B cell (primary cell): Measurements from ENCODE around the gene PBLD. TPM values are rescaled to one million over a fixed set of nuclear protein-coding genes. Genes with fewer than 3 reads are reported as not detected.

Source experiments
- ATAC-seq: fragments of 200-7000 bp; cut with Tn5 transposase; one replicate; pipeline ENCODE4 v1.10.0; 2021; ENCODE audit warnings: low read depth, mild to moderate bottlenecking, moderate number of reproducible peaks, moderate library complexity
- CTCF ChIA-PET: fragments of 350-600 bp; sonication (Branson Sonifier 250); formaldehyde crosslinking; loops from one replicate; lab custom pipeline; 2021; ENCODE audit warnings: antibody characterized with exemption, inconsistent platforms; lab: Charles Lee
- POLR2A ChIA-PET: fragments of 350-600 bp; sonication (Branson Sonifier 250); formaldehyde crosslinking; loops from one replicate; lab custom pipeline; 2021; ENCODE audit warnings: antibody characterized with exemption; lab: Charles Lee
- DNase-seq: peaks from one replicate; pipeline ENCODE4 v3.0.0; 2013
- H2AFZ ChIP-seq: 2 replicates; pipeline ENCODE4 v1.6.1; 2012; ENCODE audit warnings: mild to moderate bottlenecking, low read depth, low read length; ENCODE audit not compliant: insufficient read depth, poor library complexity, severe bottlenecking
- H3K27ac ChIP-seq, 2 donors: 1 replicate in 1 of 2; 2 replicates in 1 of 2; pipeline ENCODE4 v1.5.1; 2012 to 2013; ENCODE audit warnings: low read length in 2 of 2, mild to moderate bottlenecking in 2 of 2, moderate library complexity in 1 of 2
- H3K27me3 ChIP-seq, 4 experiments: fragments of 200-600 bp in 1 of 4; sonication (generic) in 1 of 4; replicated peaks in 1 of 4; 1 replicate in 2 of 4; 2 replicates in 2 of 4; pipeline versions ENCODE4 v1.6.1 to v1.7.0; 2013 to 2016; ENCODE audit warnings: low read length in 3 of 4, mild to moderate bottlenecking in 2 of 4, mixed read lengths in 1 of 4, moderate library complexity in 1 of 4; ENCODE audit not compliant: insufficient read depth in 4 of 4, control insufficient read depth in 3 of 4; ENCODE audit errors: control extremely low read depth in 1 of 4
- H3K36me3 ChIP-seq, 2 experiments: replicated peaks in 1 of 2; 1 replicate in 1 of 2; 2 replicates in 1 of 2; pipeline versions ENCODE4 v1.6.1 to v1.7.1; 2013; ENCODE audit warnings: low read length in 1 of 2; ENCODE audit not compliant: insufficient read depth in 2 of 2, control insufficient read depth in 1 of 2; ENCODE audit errors: control extremely low read depth in 1 of 2, extremely low read depth in 1 of 2
- H3K4me1 ChIP-seq, 2 donors: fragments of 200-600 bp in 1 of 2; sonication (generic) in 1 of 2; 1 replicate in 1 of 2; 2 replicates in 1 of 2; pipeline versions ENCODE4 v1.5.1 to v1.6.1; 2013 to 2017; ENCODE audit warnings: low read length in 2 of 2; ENCODE audit not compliant: control insufficient read depth in 2 of 2, insufficient read depth in 2 of 2
- H3K4me2 ChIP-seq: replicated peaks from 2 replicates; pipeline ENCODE3; 2012; ENCODE audit warnings: mild to moderate bottlenecking, low read depth, low read length; ENCODE audit not compliant: poor library complexity, severe bottlenecking
- H3K4me3 ChIP-seq, 5 experiments: fragments of 200-600 bp in 1 of 5; sonication (generic) in 1 of 5; 1 replicate in 3 of 5; 2 replicates in 2 of 5; pipeline versions ENCODE4 v1.5.1 to v1.7.0; 2011 to 2016; ENCODE audit warnings: low read length in 4 of 5, mild to moderate bottlenecking in 4 of 5, low read depth in 2 of 5, control low read depth in 1 of 5, moderate library complexity in 1 of 5; ENCODE audit not compliant: insufficient read depth in 1 of 5; ENCODE audit errors: control extremely low read depth in 1 of 5, extremely low read depth in 1 of 5
- H3K79me2 ChIP-seq: fragments of 200-600 bp; sonication (generic); one replicate; pipeline ENCODE4 v1.6.0; 2016; ENCODE audit warnings: low read length; ENCODE audit not compliant: control insufficient read depth, insufficient read depth
- H3K9ac ChIP-seq: fragments of 200-600 bp; sonication (generic); 2 replicates; pipeline ENCODE4 v1.6.1; 2017; ENCODE audit warnings: mild to moderate bottlenecking, low read length, moderate library complexity
- H3K9me3 ChIP-seq, 3 donors: one replicate each; pipeline versions ENCODE4 v1.6.1 to v1.7.1; 2013; ENCODE audit warnings: low read length in 2 of 3; ENCODE audit not compliant: control insufficient read depth in 2 of 3, insufficient read depth in 1 of 3; ENCODE audit errors: control extremely low read depth in 1 of 3
- H4K20me1 ChIP-seq: 2 replicates; pipeline ENCODE4 v1.6.0; 2012; ENCODE audit warnings: mild to moderate bottlenecking, low read length; ENCODE audit not compliant: insufficient read depth, control insufficient read depth, poor library complexity, severe bottlenecking
- H3K27ac Mint-ChIP-seq: one replicate; pipeline ENCODE4 v1.8.0; 2021; ENCODE audit warnings: mixed read lengths
- H3K27me3 Mint-ChIP-seq: one replicate; pipeline ENCODE4 v1.8.0; 2021; ENCODE audit warnings: mixed read lengths
- H3K4me1 Mint-ChIP-seq: one replicate; pipeline ENCODE4 v1.8.0; 2021; ENCODE audit warnings: mixed read lengths
- H3K4me3 Mint-ChIP-seq: one replicate; pipeline ENCODE4 v1.8.0; 2021; ENCODE audit warnings: mixed read lengths
- H3K9me3 Mint-ChIP-seq: one replicate; pipeline ENCODE4 v1.8.0; 2022; ENCODE audit warnings: mixed read lengths; ENCODE audit not compliant: insufficient read depth
- EZH2 ChIP-seq: IDR thresholded peaks from 2 replicates; pipeline ENCODE4 v1.6.1; 2012; ENCODE audit warnings: borderline replicate concordance, low read depth, mild to moderate bottlenecking, moderate library complexity, low read length; ENCODE audit not compliant: insufficient read depth, poor library complexity, severe bottlenecking
- WGBS: methylation state at CpG from one replicate; pipeline ENCODE4 v1.1.5; 2013; ENCODE audit warnings: missing lambda C conversion rate; ENCODE audit not compliant: insufficient coverage; 5-methylcytosine and 5-hydroxymethylcytosine counted together
- intact Hi-C: fragments of 100-400 bp; cut with micrococcal nuclease; formaldehyde crosslinking; loops from one replicate; pipeline ENCODE4 v1.10.0; 2022
- polyA plus RNA-seq: library from polyadenylated mRNA; depleted of rRNA; stranded (reverse); fragments of >200 nt; gene quantifications from 2 replicates; pipeline ENCODE4 v1.2.3, GENCODE V29; 2012
- total RNA-seq, 2 donors: library from RNA; stranded (reverse); fragments of 120-200 nt in 1 of 2; gene quantifications; 1 replicate in 1 of 2; 2 replicates in 1 of 2; pipeline versions ENCODE4 v1.2.3 to v1.2.4, GENCODE V29; 2013 to 2022
- TF ChIP-seq, protein P1 (sequence below): fragments of 200-600 bp; IDR thresholded peaks from one replicate; pipeline ENCODE4 v1.8.0; 2022; ENCODE audit warnings: antibody characterized with exemption, mild to moderate bottlenecking

PBLD gene
- total and polyA plus RNA-seq, 2 donors (not counting 1 experiment from before 2014, with no cell fraction given), result 0.40 to 4.7 TPM

GRCh38 chr10:68276224-68276623 lies 56.5 kb downstream of the PBLD start:
- Mint-ChIP-seq H3K9me3 (peaks cover 8% of the 10 kb centered on the region), H3K4me3 (no peak overlapping the region), H3K27ac (no peak overlapping the region), H3K4me1 (no peaks in the 10 kb centered on the region), H3K27me3 (no peaks in the 10 kb centered on the region)
- Histone ChIP-seq H3K27ac (no peak overlapping the region), H3K9me3 (peaks cover 5 to 17% (median 9%) of the 10 kb centered on the region in 3 donors), H3K4me1 (no peaks in the 10 kb centered on the region), H4K20me1 (no peaks in the 10 kb centered on the region), H2AFZ (no peak overlapping the region), H3K4me2 (no peak overlapping the region), H3K36me3 (no peaks in the 10 kb centered on the region), H3K79me2 (no peaks in the 10 kb centered on the region), H3K9ac (no peak overlapping the region), H3K27me3 (no peaks in the 10 kb centered on the region), H3K4me3 (no peak overlapping the region)
- POLR2A ChIA-PET, result no interaction called here
- ATAC-seq (no peak), DNase-seq (no peak)
- CTCF ChIA-PET, result no interaction called here
- intact Hi-C loops, result no loop called here
- TF ChIP-seq, protein P1, sequence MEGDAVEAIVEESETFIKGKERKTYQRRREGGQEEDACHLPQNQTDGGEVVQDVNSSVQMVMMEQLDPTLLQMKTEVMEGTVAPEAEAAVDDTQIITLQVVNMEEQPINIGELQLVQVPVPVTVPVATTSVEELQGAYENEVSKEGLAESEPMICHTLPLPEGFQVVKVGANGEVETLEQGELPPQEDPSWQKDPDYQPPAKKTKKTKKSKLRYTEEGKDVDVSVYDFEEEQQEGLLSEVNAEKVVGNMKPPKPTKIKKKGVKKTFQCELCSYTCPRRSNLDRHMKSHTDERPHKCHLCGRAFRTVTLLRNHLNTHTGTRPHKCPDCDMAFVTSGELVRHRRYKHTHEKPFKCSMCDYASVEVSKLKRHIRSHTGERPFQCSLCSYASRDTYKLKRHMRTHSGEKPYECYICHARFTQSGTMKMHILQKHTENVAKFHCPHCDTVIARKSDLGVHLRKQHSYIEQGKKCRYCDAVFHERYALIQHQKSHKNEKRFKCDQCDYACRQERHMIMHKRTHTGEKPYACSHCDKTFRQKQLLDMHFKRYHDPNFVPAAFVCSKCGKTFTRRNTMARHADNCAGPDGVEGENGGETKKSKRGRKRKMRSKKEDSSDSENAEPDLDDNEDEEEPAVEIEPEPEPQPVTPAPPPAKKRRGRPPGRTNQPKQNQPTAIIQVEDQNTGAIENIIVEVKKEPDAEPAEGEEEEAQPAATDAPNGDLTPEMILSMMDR, result no peak
- TF ChIP-seq EZH2, result no peak

DNA sequence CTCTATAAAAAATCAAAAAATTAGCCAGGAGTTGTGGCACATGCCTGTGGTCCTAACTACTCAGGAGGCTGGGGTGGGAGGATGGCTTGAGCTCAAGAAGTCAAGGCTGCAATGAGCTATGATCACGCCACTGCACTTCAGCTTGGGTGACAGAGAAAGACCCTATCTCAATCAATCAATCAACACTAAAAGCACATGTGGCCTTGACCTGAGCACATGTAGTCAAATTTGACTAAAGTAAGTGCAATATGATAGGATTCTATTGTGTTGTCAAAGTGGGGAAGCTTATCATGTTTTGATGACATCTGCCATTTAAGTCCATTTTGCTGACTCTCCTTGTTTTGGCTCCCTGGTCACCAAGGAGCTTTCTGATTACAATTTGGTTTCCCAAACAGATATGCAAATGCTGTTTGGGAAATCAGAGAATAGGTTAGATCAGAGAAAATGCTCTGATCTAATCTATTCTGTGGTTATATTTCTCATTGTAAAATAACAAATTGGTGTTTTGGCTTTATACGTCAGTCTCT lies 57.1 kb downstream of the PBLD start:
- TF ChIP-seq, protein P1, result no peak
- no peak for TF ChIP-seq EZH2
- POLR2A ChIA-PET, result no interaction called here
- no peak overlapping the region for H3K4me3 Mint-ChIP-seq

More for the DNA sequence above, 57.1 kb downstream of the PBLD start:
- no peak overlapping the region for H3K4me2 ChIP-seq
- Mint-ChIP-seq H3K27me3 (no peaks in the 10 kb centered on the region), H3K9me3 (peaks cover 8% of the 10 kb centered on the region), H3K4me1 (no peaks in the 10 kb centered on the region), H3K27ac (no peak overlapping the region)
- ATAC-seq (no peak), DNase-seq (no peak)
- H4K20me1 ChIP-seq, result no peaks in the 10 kb centered on the region
- H3K27ac ChIP-seq, result no peak overlapping the region
- H3K36me3 ChIP-seq, result no peaks in the 10 kb centered on the region
- no peak overlapping the region for H2AFZ ChIP-seq
- WGBS, result 100% methylated on average over 1 of the region's 2 CpGs
- peaks cover 5 to 17% (median 9%) of the 10 kb centered on the region in 3 donors for H3K9me3 ChIP-seq
- no peaks in the 10 kb centered on the region for H3K79me2 ChIP-seq
- no peak overlapping the region for H3K9ac ChIP-seq
- no peaks in the 10 kb centered on the region for H3K27me3 ChIP-seq
- CTCF ChIA-PET, result no interaction called here
- H3K4me1 ChIP-seq, result no peaks in the 10 kb centered on the region
- no peak overlapping the region for H3K4me3 ChIP-seq
- intact Hi-C loops, result no loop called here
